ENCODE measurements around the gene NUP85. TPM values are rescaled to one million over a fixed set of nuclear protein-coding genes. Genes with fewer than 3 reads are reported as not detected.

Gene NUP85
- total RNA-seq, 2 experiments from 2014 or later, result 125 to 132 TPM

GRCh38 chr17:75181110-75181509, 24.4 kb upstream of the NUP85 start:
- Mint-ChIP-seq H3K27me3 (no peaks in the 10 kb centered on the region), H3K4me3 (peak overlapping the region; percentile 91), H3K4me1 (ENCODE audit: low read depth) (peaks cover 30% of the 10 kb centered on the region), H3K27ac (peak overlapping the region; percentile 87), H3K9me3 (no peaks in the 10 kb centered on the region), H3K36me3 (peaks cover 29% of the 10 kb centered on the region)
- CTCF ChIA-PET, result interaction anchor here (0.6 to 2.2 kb wide), 9 partner anchors 9 to 432 kb away, joined by 3 to 10 read pairs (median 4); partner anchors contain the start of genes NT5C and NUP85
- intact Hi-C loops (cut with micrococcal nuclease), result loop anchor here (1.0 to 5.0 kb wide), 7 partner anchors 70 to 309 kb away; partner anchors contain the start of genes ATP5PD, FDXR, GGA3 and KCTD2
- no peak for DNase-seq
- POLR2A ChIA-PET, result interaction anchor here (0.6 to 1.1 kb wide), 4 partner anchors 8 to 80 kb away, joined by 3 to 4 read pairs (median 3); partner anchors contain the start of genes GGA3 and MRPS7

- POLR2A ChIA-PET, result interaction anchor here (0.6 to 1.4 kb wide), 3 partner anchors 57 to 80 kb away, joined by 3 to 6 read pairs (median 3); partner anchors contain the start of genes GGA3 and MRPS7
- intact Hi-C loops (cut with micrococcal nuclease), result loop anchor here (1.0 to 5.0 kb wide), 9 partner anchors 23 to 309 kb away; partner anchors contain the start of genes ATP5PD, FDXR, GGA3 and JPT1
- H3K4me1 Mint-ChIP-seq (ENCODE audit: low read depth), result peaks cover 30% of the 10 kb centered on the region
Measured at GRCh38 chr17:75181608-75182318, 23.7 kb upstream of the NUP85 start.

GRCh38 chr17:75182319-75182568, 23.2 kb upstream of the NUP85 start:
- intact Hi-C loops (cut with micrococcal nuclease), result loop anchor here (2.0 to 5.0 kb wide), 8 partner anchors 23 to 310 kb away; partner anchors contain the start of genes ATP5PD, FDXR, GGA3 and JPT1
- H3K4me3 Mint-ChIP-seq, result peak overlapping the region; percentile 91
- DNase-seq, result no peak
- H3K9me3 Mint-ChIP-seq, result no peaks in the 10 kb centered on the region
- peaks cover 30% of the 10 kb centered on the region for H3K4me1 Mint-ChIP-seq (ENCODE audit: low read depth)
- peaks cover 24% of the 10 kb centered on the region for H3K36me3 Mint-ChIP-seq
- H3K27ac Mint-ChIP-seq, result peak overlapping the region; percentile 87
- POLR2A ChIA-PET, result interaction anchor here (1.4 kb wide), 1 partner anchor 80 kb away, joined by 6 read pairs; the partner anchor contains the start of genes GGA3 and MRPS7
- H3K27me3 Mint-ChIP-seq, result no peaks in the 10 kb centered on the region
- CTCF ChIA-PET, result interaction anchor here (1.0 to 1.9 kb wide), 3 partner anchors 10 to 89 kb away, joined by 3 to 8 read pairs (median 7); partner anchors contain the start of gene MIF4GD

More at GRCh38 chr17:75181608-75182318, 23.7 kb upstream of the NUP85 start:
- H3K36me3 Mint-ChIP-seq, result peaks cover 26% of the 10 kb centered on the region
- CTCF ChIA-PET, result interaction anchor here (0.5 to 2.2 kb wide), 9 partner anchors 10 to 432 kb away, joined by 3 to 10 read pairs (median 6); partner anchors contain the start of genes MIF4GD and NT5C
- H3K4me3 Mint-ChIP-seq, result peak overlapping the region; percentile 91
- no peaks in the 10 kb centered on the region for H3K27me3 Mint-ChIP-seq
- peak overlapping the region; percentile 87 for H3K27ac Mint-ChIP-seq
- DNase-seq, result peak; percentile 60
- H3K9me3 Mint-ChIP-seq, result no peaks in the 10 kb centered on the region

GRCh38 chr17:75182569-75183436, 22.7 kb upstream of the NUP85 start, which contains the start of gene SUMO2:
Gene SUMO2, minus strand, starts transcription at chr17:75182959. Its CDS starts 125 bp downstream, at chr17:75182834.
- DNase-seq, result peak; percentile 97
- H3K27me3 Mint-ChIP-seq, result no peaks in the 10 kb centered on the region
- intact Hi-C loops (cut with micrococcal nuclease), result loop anchor here (2.0 to 5.0 kb wide), 8 partner anchors 22 to 311 kb away; partner anchors contain the start of genes ATP5PD, FDXR, GGA3 and JPT1
- peaks cover 30% of the 10 kb centered on the region for H3K4me1 Mint-ChIP-seq (ENCODE audit: low read depth)
- H3K9me3 Mint-ChIP-seq, result no peaks in the 10 kb centered on the region
- H3K27ac Mint-ChIP-seq, result peak within 1 kb of the TSS; percentile 97
- peaks cover 24% of the 10 kb centered on the region for H3K36me3 Mint-ChIP-seq
- H3K4me3 Mint-ChIP-seq, result peak within 1 kb of the TSS; percentile 91
- ChIA-PET POLR2A (interaction anchor here (0.6 to 1.4 kb wide), 4 partner anchors 11 to 79 kb away, joined by 4 to 6 read pairs (median 6); partner anchors contain the start of genes ARMC7, GGA3 and MRPS7), CTCF (interaction anchor here (1.0 to 1.9 kb wide), 9 partner anchors 11 to 222 kb away, joined by 3 to 8 read pairs (median 4); partner anchors contain the start of genes MIF4GD and NT5C)

- H3K27ac Mint-ChIP-seq, result peak overlapping the region; percentile 97
- peak; percentile 33 for DNase-seq
- no peaks in the 10 kb centered on the region for H3K27me3 Mint-ChIP-seq
- intact Hi-C loops (cut with micrococcal nuclease), result loop anchor here (2.0 to 5.0 kb wide), 8 partner anchors 21 to 312 kb away; partner anchors contain the start of genes ATP5PD, FDXR, GGA3 and JPT1
- peaks cover 17% of the 10 kb centered on the region for H3K36me3 Mint-ChIP-seq
- peaks cover 32% of the 10 kb centered on the region for H3K4me1 Mint-ChIP-seq (ENCODE audit: low read depth)
- peak overlapping the region; percentile 72 for H3K4me3 Mint-ChIP-seq
- ChIA-PET CTCF (interaction anchor here (0.8 to 1.9 kb wide), 7 partner anchors 12 to 70 kb away, joined by 3 to 8 read pairs (median 4); partner anchors contain the start of gene NT5C), POLR2A (no interaction called here)
- no peaks in the 10 kb centered on the region for H3K9me3 Mint-ChIP-seq
Measured at GRCh38 chr17:75183999-75184884, 21.2 kb upstream of the NUP85 start.

- DNase-seq, result no peak
- peaks cover 19% of the 10 kb centered on the region for H3K4me1 Mint-ChIP-seq (ENCODE audit: low read depth)
- ChIA-PET CTCF (interaction anchor here (0.6 to 4.5 kb wide), 9 partner anchors 12 to 328 kb away, joined by 3 to 55 read pairs (median 4); partner anchors contain the start of genes NT5C, NUP85 and TSEN54), POLR2A (interaction anchor here (0.6 to 1.7 kb wide), 3 partner anchors 8 to 70 kb away, joined by 3 to 4 read pairs (median 3); no protein-coding TSS in a partner anchor)
- intact Hi-C loops (cut with micrococcal nuclease), result no loop called here
- H3K9me3 Mint-ChIP-seq, result no peaks in the 10 kb centered on the region
- H3K36me3 Mint-ChIP-seq, result no peaks in the 10 kb centered on the region
- H3K4me3 Mint-ChIP-seq, result no peak overlapping the region
- H3K27ac Mint-ChIP-seq, result peak overlapping the region; percentile 88
- no peaks in the 10 kb centered on the region for H3K27me3 Mint-ChIP-seq
Measured at GRCh38 chr17:75188614-75189013, 16.9 kb upstream of the NUP85 start.

GRCh38 chr17:75191584-75191983, 13.9 kb upstream of the NUP85 start:
- H3K27ac Mint-ChIP-seq, result no peak overlapping the region
- peaks cover 8% of the 10 kb centered on the region for H3K4me1 Mint-ChIP-seq (ENCODE audit: low read depth)
- H3K27me3 Mint-ChIP-seq, result no peaks in the 10 kb centered on the region
- H3K4me3 Mint-ChIP-seq, result no peak overlapping the region
- ChIA-PET POLR2A (interaction anchor here (0.6 to 1.2 kb wide), 3 partner anchors 69 to 1178 kb away, joined by 3 read pairs; no protein-coding TSS in a partner anchor), CTCF (interaction anchor here (0.6 to 4.5 kb wide), 5 partner anchors 9 to 234 kb away, joined by 3 to 55 read pairs (median 5); partner anchors contain the start of genes GGA3 and MRPS7)
- H3K36me3 Mint-ChIP-seq, result no peaks in the 10 kb centered on the region
- intact Hi-C loops (cut with micrococcal nuclease), result no loop called here
- DNase-seq, result no peak
- no peaks in the 10 kb centered on the region for H3K9me3 Mint-ChIP-seq

GRCh38 chr17:75194879-75195278, 10.6 kb upstream of the NUP85 start:
- ChIA-PET POLR2A (no interaction called here), CTCF (no interaction called here)
- no peak for DNase-seq
- Mint-ChIP-seq H3K36me3 (no peaks in the 10 kb centered on the region), H3K27ac (no peak overlapping the region), H3K9me3 (no peaks in the 10 kb centered on the region), H3K27me3 (no peaks in the 10 kb centered on the region), H3K4me3 (no peak overlapping the region), H3K4me1 (ENCODE audit: low read depth) (no peaks in the 10 kb centered on the region)
- intact Hi-C loops (cut with micrococcal nuclease), result no loop called here

- no peaks in the 10 kb centered on the region for H3K36me3 Mint-ChIP-seq
- no peak overlapping the region for H3K27ac Mint-ChIP-seq
- no peaks in the 10 kb centered on the region for H3K9me3 Mint-ChIP-seq
- no peak overlapping the region for H3K4me3 Mint-ChIP-seq
- peaks cover 7% of the 10 kb centered on the region for H3K4me1 Mint-ChIP-seq (ENCODE audit: low read depth)
- intact Hi-C loops (cut with micrococcal nuclease), result loop anchor here (5.0 kb wide), 1 partner anchor 68 kb away; the partner anchor contains the start of gene NT5C
- ChIA-PET POLR2A (no interaction called here), CTCF (interaction anchor here (0.6 to 8.8 kb wide), 10 partner anchors 9 to 238 kb away, joined by 3 to 247 read pairs (median 14); partner anchors contain the start of genes ARMC7 and NT5C)
- no peak for DNase-seq
- no peaks in the 10 kb centered on the region for H3K27me3 Mint-ChIP-seq
Measured at GRCh38 chr17:75199886-75200618, 5.4 kb upstream of the NUP85 start.

GRCh38 chr17:75205793-75206163, 299 bp downstream of the NUP85 start:
- Mint-ChIP-seq H3K4me1 (ENCODE audit: low read depth) (peaks cover 18% of the 10 kb centered on the region), H3K27ac (peak overlapping the region; percentile 89), H3K27me3 (no peaks in the 10 kb centered on the region), H3K9me3 (no peaks in the 10 kb centered on the region), H3K36me3 (peaks cover 17% of the 10 kb centered on the region), H3K4me3 (peak overlapping the region; percentile 81)
- POLR2A ChIA-PET, result interaction anchor here (0.5 to 2.4 kb wide), 11 partner anchors 18 to 286 kb away, joined by 3 to 9 read pairs (median 4); partner anchors contain the start of genes ATP5PD, GGA3, KCTD2 and MIF4GD
- no peak for DNase-seq
- CTCF ChIA-PET, result interaction anchor here (0.6 to 8.8 kb wide), 11 partner anchors 8 to 896 kb away, joined by 3 to 247 read pairs (median 5); partner anchors contain the start of genes ARMC7 and MIF4GD
- intact Hi-C loops (cut with micrococcal nuclease), result loop anchor here (1.0 to 5.0 kb wide), 3 partner anchors 23 to 84 kb away; partner anchors contain the start of genes GGA3, MRPS7, SLC25A19 and SUMO2
